Sigmoid colon (tissue), 7 donors: Measurements from ENCODE around the gene CHTF18. TPM values are rescaled to one million over a fixed set of nuclear protein-coding genes. Genes with fewer than 3 reads are reported as not detected.
"Not testable (repeated sequence)": the region's sequence is repeated elsewhere in the genome, so short reads cannot be mapped to it uniquely, and the experiment has no call there.

Source experiments
- DNase-seq: peaks from one replicate; pipeline ENCODE4 v3.0.0-alpha.2; 2019
- H3K27ac ChIP-seq, 4 donors: fragments of 200-600 bp; sonication (generic); one replicate each; pipeline ENCODE4 v1.5.1; 2016 to 2019; ENCODE audit warnings: mild to moderate bottlenecking in 1 of 4
- H3K27me3 ChIP-seq, 3 donors: fragments of 200-600 bp; sonication (generic); one replicate each; pipeline ENCODE4 v1.5.1; 2019; ENCODE audit warnings: mild to moderate bottlenecking in 1 of 3
- H3K36me3 ChIP-seq, 4 donors: fragments of 200-600 bp; sonication (generic); one replicate each; pipeline ENCODE4 v1.5.1; 2016 to 2019
- H3K4me1 ChIP-seq, 4 donors: fragments of 200-600 bp; sonication (generic); one replicate each; pipeline ENCODE4 v1.5.1; 2017 to 2019
- H3K4me3 ChIP-seq, 4 donors: fragments of 200-600 bp; sonication (generic); one replicate each; pipeline ENCODE4 v1.5.1; 2017 to 2019; ENCODE audit warnings: mild to moderate bottlenecking in 2 of 4, moderate library complexity in 1 of 4
- H3K9me3 ChIP-seq, 4 donors: fragments of 200-600 bp in 3 of 4; sonication (generic) in 3 of 4; one replicate each; pipeline versions ENCODE4 v1.5.1 to v1.6.1; 2013 to 2019
- EP300 ChIP-seq, 4 donors: sonication (generic); formaldehyde crosslinking; IDR thresholded peaks; one replicate each; pipeline ENCODE4 v1.6.1; 2017; ENCODE audit warnings: antibody characterized with exemption in 4 of 4
- POLR2A ChIP-seq, 2 donors: fragments of 450-650 bp; IDR thresholded peaks; one replicate each; pipeline ENCODE4 v1.6.1; 2016; ENCODE audit warnings: antibody characterized with exemption in 2 of 2, mild to moderate bottlenecking in 2 of 2, moderate library complexity in 2 of 2
- POLR2AphosphoS5 ChIP-seq, 4 donors: sonication (generic); formaldehyde crosslinking; IDR thresholded peaks; one replicate each; pipeline ENCODE4 v1.6.1; 2017; ENCODE audit warnings: antibody characterized with exemption in 4 of 4
- WGBS, 2 donors: extraction: QIAGEN DNeasy Blood & Tissue Kit; methylation state at CpG; one replicate each; pipeline ENCODE4 v1.1.7; 2013; 5-methylcytosine and 5-hydroxymethylcytosine counted together
- intact Hi-C: fragments of 100-400 bp; cut with DNase I; formaldehyde crosslinking; loops from one replicate; pipeline ENCODE4 v1.15.1; 2023
- polyA plus RNA-seq, 3 donors: library from polyadenylated mRNA; stranded (reverse); fragments of 200-250 nt; gene quantifications; one replicate each; pipeline ENCODE4 v1.2.3, GENCODE V29; 2013
- total RNA-seq, 4 donors: library from RNA; depleted of rRNA; stranded (reverse); fragments of >200 nt; gene quantifications; one replicate each; pipeline ENCODE4 v1.1.0, GENCODE V29; 2016
- TF ChIP-seq, protein P1 (sequence below), 4 experiments: fragments of 450-650 bp in 3 of 4; fragments of 200-600 bp in 1 of 4; IDR thresholded peaks; one replicate each; pipeline ENCODE4 v1.5.1; 2016 to 2019; ENCODE audit warnings: antibody characterized with exemption in 4 of 4, mild to moderate bottlenecking in 3 of 4, moderate library complexity in 2 of 4
- donor health status: healthy with polysubstance abuse.
- donor health status: Bipolar disorder and iron deficiency.
- donor health status: healthy.

CHTF18 gene
- total and polyA plus RNA-seq, 7 donors = 1.8 to 29.2 (median 5.0) TPM

DNA sequence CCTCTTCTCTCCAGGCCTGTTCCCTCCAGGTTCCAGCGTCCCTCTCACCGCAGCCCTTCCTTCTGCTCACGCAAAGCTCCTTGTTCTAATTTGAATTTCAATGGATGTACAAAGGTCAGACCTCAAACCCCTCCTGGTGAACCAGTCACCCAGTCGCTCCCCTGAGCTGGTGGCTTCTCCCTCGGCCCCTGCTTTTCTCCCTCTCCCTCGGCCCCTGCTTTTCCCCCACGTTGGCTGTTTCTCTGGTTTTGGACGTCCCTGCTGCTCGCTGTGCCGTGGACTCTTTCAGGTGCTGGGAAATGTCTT is 36.5 kb upstream of the CHTF18 start:
- TF ChIP-seq POLR2A (IDR thresholded peaks at IDR 0.05) (no peak), EP300 (IDR thresholded peaks at IDR 0.05) (no peak), POLR2AphosphoS5 (IDR thresholded peaks at IDR 0.05) (no peak)
- TF ChIP-seq, protein P1, sequence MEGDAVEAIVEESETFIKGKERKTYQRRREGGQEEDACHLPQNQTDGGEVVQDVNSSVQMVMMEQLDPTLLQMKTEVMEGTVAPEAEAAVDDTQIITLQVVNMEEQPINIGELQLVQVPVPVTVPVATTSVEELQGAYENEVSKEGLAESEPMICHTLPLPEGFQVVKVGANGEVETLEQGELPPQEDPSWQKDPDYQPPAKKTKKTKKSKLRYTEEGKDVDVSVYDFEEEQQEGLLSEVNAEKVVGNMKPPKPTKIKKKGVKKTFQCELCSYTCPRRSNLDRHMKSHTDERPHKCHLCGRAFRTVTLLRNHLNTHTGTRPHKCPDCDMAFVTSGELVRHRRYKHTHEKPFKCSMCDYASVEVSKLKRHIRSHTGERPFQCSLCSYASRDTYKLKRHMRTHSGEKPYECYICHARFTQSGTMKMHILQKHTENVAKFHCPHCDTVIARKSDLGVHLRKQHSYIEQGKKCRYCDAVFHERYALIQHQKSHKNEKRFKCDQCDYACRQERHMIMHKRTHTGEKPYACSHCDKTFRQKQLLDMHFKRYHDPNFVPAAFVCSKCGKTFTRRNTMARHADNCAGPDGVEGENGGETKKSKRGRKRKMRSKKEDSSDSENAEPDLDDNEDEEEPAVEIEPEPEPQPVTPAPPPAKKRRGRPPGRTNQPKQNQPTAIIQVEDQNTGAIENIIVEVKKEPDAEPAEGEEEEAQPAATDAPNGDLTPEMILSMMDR (IDR thresholded peaks at IDR 0.05) = no peak
- no peak overlapping the region for H3K4me3 ChIP-seq
- 25 to 58% methylated on average over 10 of the region's 10 CpGs for WGBS, 2 donors
- DNase-seq = no peak
- no peaks in the 10 kb centered on the region for H3K4me1 ChIP-seq
- intact Hi-C loops = no loop called here
- H3K36me3 ChIP-seq = no peaks in the 10 kb centered on the region
- H3K9me3 ChIP-seq = peaks cover 0 to 1% (median 0%) of the 10 kb centered on the region in 4 donors
- no peak overlapping the region for H3K27ac ChIP-seq
- peaks cover 0 to 11% (median 10%) of the 10 kb centered on the region in 3 donors for H3K27me3 ChIP-seq

DNA sequence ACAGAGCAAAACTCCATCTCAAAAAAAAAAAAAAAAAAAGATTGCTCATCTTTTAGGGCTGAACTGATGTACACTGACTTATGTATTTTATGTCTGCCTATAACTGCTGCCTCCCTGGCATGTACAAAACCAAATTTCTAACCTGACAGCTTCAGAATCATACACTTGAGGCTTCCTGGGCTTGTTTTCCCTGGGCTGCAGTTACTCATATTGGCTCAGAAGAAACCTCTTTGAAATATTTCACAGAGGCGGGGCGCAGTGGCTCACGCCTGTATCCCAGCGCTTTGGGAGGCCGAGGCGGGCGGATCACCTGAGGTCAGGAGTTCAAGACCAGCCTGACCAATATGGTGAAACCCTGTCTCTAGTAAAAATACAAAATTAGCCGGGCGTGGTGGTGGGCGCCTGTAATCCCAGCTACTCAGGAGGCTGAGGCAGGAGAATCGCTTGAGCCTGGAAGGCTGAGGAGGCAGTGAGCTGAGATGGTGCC is 34.3 kb upstream of the CHTF18 start:
- DNase-seq, intact Hi-C loops, H3K36me3 ChIP-seq, H3K4me1 ChIP-seq, H3K4me3 ChIP-seq, H3K9me3 ChIP-seq, H3K27ac ChIP-seq: not testable (repeated sequence)
- H3K27me3 ChIP-seq = peaks cover 0 to 11% (median 10%) of the 10 kb centered on the region in 3 donors
- 57 to 79% methylated on average over 11 of the region's 11 CpGs for WGBS, 2 donors

DNA sequence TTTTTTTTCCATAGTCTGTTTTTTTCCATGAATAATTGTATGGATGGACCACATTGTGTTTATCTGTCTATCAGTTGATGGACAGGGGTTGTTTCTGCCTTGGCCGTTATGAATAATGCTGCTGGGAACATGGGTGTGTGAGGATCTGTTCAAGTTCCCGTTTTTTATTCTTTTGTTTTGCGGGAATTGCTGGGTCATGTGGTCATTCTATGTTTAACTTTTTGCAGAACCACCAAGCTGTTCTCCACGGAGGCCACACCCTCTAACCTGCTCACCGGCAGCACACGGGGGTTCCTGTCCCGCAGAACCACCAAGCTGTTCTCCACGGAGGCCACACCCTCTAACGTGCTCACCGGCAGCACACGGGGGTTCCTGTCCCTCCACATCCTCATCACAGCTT is 33.8 kb upstream of the CHTF18 start:
- TF ChIP-seq POLR2A (IDR thresholded peaks at IDR 0.05) (no peak), EP300 (IDR thresholded peaks at IDR 0.05) (no peak), POLR2AphosphoS5 (IDR thresholded peaks at IDR 0.05) (no peak)
- TF ChIP-seq, protein P1 (IDR thresholded peaks at IDR 0.05) = no peak
- peaks cover 0 to 1% (median 0%) of the 10 kb centered on the region in 4 donors for H3K9me3 ChIP-seq
- no peak overlapping the region for H3K27ac ChIP-seq
- no peaks in the 10 kb centered on the region for H3K36me3 ChIP-seq
- WGBS, 2 donors = 9 to 10% methylated on average over 11 of the region's 11 CpGs
- peaks cover 0 to 11% (median 10%) of the 10 kb centered on the region in 3 donors for H3K27me3 ChIP-seq
- no peak for DNase-seq
- intact Hi-C loops = no loop called here
- H3K4me3 ChIP-seq = no peak overlapping the region
- no peaks in the 10 kb centered on the region for H3K4me1 ChIP-seq

DNA sequence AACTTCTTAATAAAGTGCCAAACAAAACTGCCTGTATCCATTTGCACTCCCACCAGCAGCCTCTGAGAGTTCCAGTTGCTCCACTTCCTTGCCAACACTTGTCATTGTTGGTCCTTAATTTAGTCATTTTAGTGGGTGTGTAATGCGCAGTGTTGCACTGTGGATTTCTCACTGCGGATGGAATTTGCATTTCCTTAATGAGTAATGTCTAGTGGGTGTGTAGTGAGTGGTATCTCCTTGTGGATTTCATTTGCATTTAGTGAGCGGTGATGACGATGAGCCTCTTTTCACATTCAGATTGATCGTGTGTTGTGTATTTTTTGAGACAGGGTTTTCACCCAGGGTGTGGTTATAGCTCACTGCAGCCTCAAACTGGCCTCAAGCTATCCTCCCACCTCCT is 32.0 kb upstream of the CHTF18 start:
- Histone ChIP-seq H3K27me3 (peaks cover 0 to 11% (median 10%) of the 10 kb centered on the region in 3 donors), H3K36me3 (no peaks in the 10 kb centered on the region), H3K4me3 (no peak overlapping the region), H3K4me1 (no peaks in the 10 kb centered on the region), H3K27ac (no peak overlapping the region), H3K9me3 (peaks cover 0 to 1% (median 0%) of the 10 kb centered on the region in 4 donors)
- no peak for DNase-seq
- TF ChIP-seq EP300 (IDR thresholded peaks at IDR 0.05) = no peak
- no peak for TF ChIP-seq POLR2AphosphoS5 (IDR thresholded peaks at IDR 0.05)
- TF ChIP-seq, protein P1 (IDR thresholded peaks at IDR 0.05) = no peak
- TF ChIP-seq POLR2A (IDR thresholded peaks at IDR 0.05) = no peak
- WGBS, 2 donors = 93% methylated on average over 5 of the region's 5 CpGs
- intact Hi-C loops = no loop called here

DNA sequence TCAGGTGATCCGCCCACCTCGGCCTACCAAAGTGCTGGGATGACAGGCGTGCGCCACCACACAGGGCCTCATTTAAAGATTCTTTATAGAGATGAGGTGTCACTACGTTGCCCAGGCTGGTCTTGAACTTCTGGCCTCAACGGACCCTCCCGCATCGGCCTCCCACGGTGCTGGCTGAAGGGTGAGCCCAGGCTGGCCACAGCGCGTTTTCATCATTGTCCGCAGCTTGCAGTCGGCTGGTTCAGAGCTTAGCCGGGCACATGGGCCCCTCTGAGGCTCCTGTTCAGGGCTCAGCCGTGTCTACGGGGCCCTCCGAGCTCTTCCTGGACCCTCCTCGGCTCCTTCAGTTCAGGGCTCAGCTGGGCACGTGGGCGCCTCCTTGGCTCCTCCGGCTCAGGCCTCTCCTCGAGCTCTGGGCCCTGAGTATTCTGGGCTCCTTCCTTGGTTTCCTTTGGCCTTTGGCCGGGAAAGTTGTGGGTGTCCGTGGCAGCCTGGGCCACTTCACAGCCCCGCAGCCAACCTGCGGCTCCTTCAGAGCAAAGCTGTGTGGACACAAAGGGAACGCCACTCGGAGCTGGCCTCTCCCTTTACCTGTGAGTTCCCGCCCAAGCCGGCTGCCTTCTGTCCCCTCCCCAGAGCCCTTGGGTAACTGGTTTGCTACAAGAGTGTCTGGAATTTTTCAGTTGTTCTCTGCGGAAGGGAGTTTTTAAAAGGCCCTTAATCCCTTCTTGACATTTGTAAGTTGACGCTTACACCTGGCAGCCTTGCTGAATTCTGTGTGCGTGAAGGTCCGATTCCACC is 29.1 kb upstream of the CHTF18 start:
- 61 to 80% methylated on average over 34 of the region's 34 CpGs for WGBS, 2 donors

More for the DNA sequence above, 29.1 kb upstream of the CHTF18 start:
- no peaks in the 10 kb centered on the region for H3K36me3 ChIP-seq
- peaks cover 0 to 1% (median 0%) of the 10 kb centered on the region in 4 donors for H3K9me3 ChIP-seq
- DNase-seq = no peak
- no peak overlapping the region for H3K4me3 ChIP-seq
- intact Hi-C loops = no loop called here
- no peaks in the 10 kb centered on the region for H3K4me1 ChIP-seq
- H3K27me3 ChIP-seq = peaks cover 0 to 19% (median 0%) of the 10 kb centered on the region in 3 donors
- TF ChIP-seq, protein P1 (IDR thresholded peaks at IDR 0.05) = no peak
- TF ChIP-seq POLR2AphosphoS5 (IDR thresholded peaks at IDR 0.05) = no peak
- no peak for TF ChIP-seq EP300 (IDR thresholded peaks at IDR 0.05)
- no peak for TF ChIP-seq POLR2A (IDR thresholded peaks at IDR 0.05)
- H3K27ac ChIP-seq = no peak overlapping the region
